IMR-90 (cell line): ENCODE results near the gene HEATR1. TPM values are rescaled to one million over a fixed set of nuclear protein-coding genes. Genes with fewer than 3 reads are reported as not detected.

Experiments
- ATAC-seq: fragments of 200-7000 bp; cut with Tn5 transposase; 2 replicates; pipeline ENCODE4 v1.9.1; 2020; ENCODE audit warnings: low read depth, mild to moderate bottlenecking, moderate library complexity
- BruUV-seq: library from RNA; stranded (reverse); fragments of 400-500 nt; replicated peaks from 2 replicates; lab custom pipeline; 2021; lab: Mats Ljungman, UMichigan
- CTCF ChIA-PET: fragments of 300-600 bp; formaldehyde crosslinking; extraction: SDS; loops from one replicate; lab custom pipeline; 2021; ENCODE audit warnings: antibody characterized with exemption; lab: Yijun Ruan, JAX
- POLR2A ChIA-PET: fragments of 300-600 bp; sonication (Branson Sonifier 250); formaldehyde crosslinking; loops from one replicate; lab custom pipeline; 2022; ENCODE audit warnings: antibody characterized with exemption; ENCODE audit not compliant: unreplicated experiment; lab: Charles Lee
- DNase-seq: peaks from one replicate; pipeline ENCODE4 v3.0.0; 2013
- H2AFZ ChIP-seq: replicated peaks from 2 replicates; pipeline ENCODE3; 2013; ENCODE audit warnings: low read length, mild to moderate bottlenecking; ENCODE audit not compliant: poor library complexity
- H2AK5ac ChIP-seq: 2 replicates; pipeline ENCODE4 v1.6.1; 2013; ENCODE audit warnings: low read depth, low read length, inconsistent platforms
- H2AK9ac ChIP-seq: replicated peaks from 2 replicates; pipeline ENCODE3; 2013; ENCODE audit warnings: mild to moderate bottlenecking, low read depth, low read length, moderate library complexity; ENCODE audit not compliant: poor library complexity
- H2BK120ac ChIP-seq: 2 replicates; pipeline ENCODE4 v1.6.1; 2013; ENCODE audit warnings: low read depth, low read length, inconsistent platforms
- H2BK15ac ChIP-seq: 3 replicates; pipeline ENCODE4 v1.6.1; 2013; ENCODE audit warnings: low read depth, low read length, inconsistent platforms
- H2BK20ac ChIP-seq: 2 replicates; pipeline ENCODE4 v1.6.1; 2013; ENCODE audit warnings: low read depth, mild to moderate bottlenecking, inconsistent platforms, low read length, moderate library complexity
- H2BK5ac ChIP-seq: 2 replicates; pipeline ENCODE4 v1.6.1; 2013; ENCODE audit warnings: mild to moderate bottlenecking, low read depth, low read length, inconsistent platforms; ENCODE audit not compliant: poor library complexity, severe bottlenecking
- H3K14ac ChIP-seq: replicated peaks from 2 replicates; pipeline ENCODE4 v1.6.1; 2013; ENCODE audit warnings: low read depth, low read length, inconsistent platforms
- H3K18ac ChIP-seq: 2 replicates; pipeline ENCODE4 v1.6.1; 2013; ENCODE audit warnings: low read depth, low read length, control low read depth
- H3K23ac ChIP-seq: 2 replicates; pipeline ENCODE4 v1.6.1; 2013; ENCODE audit warnings: low read depth, low read length, inconsistent platforms
- H3K27ac ChIP-seq: 2 replicates; pipeline ENCODE4 v1.5.1; 2013; ENCODE audit warnings: mild to moderate bottlenecking, control low read depth, low read length; ENCODE audit not compliant: insufficient read depth
- H3K27me3 ChIP-seq: 2 replicates; pipeline ENCODE4 v1.6.1; 2013; ENCODE audit warnings: low read length; ENCODE audit not compliant: control insufficient read depth, insufficient read depth
- H3K36me3 ChIP-seq: 2 replicates; pipeline ENCODE4 v1.6.1; 2013; ENCODE audit warnings: low read length, mixed read lengths; ENCODE audit not compliant: control insufficient read depth, insufficient read depth
- H3K4ac ChIP-seq: 2 replicates; pipeline ENCODE4 v1.6.1; 2013; ENCODE audit warnings: low read depth, low read length, inconsistent platforms
- H3K4me1 ChIP-seq: 2 replicates; pipeline ENCODE4 v1.6.1; 2013; ENCODE audit warnings: low read length, mixed read lengths; ENCODE audit not compliant: control insufficient read depth, insufficient read depth
- H3K4me2 ChIP-seq: 2 replicates; pipeline ENCODE4 v1.6.1; 2013; ENCODE audit warnings: low read depth, mild to moderate bottlenecking, control low read depth, low read length, moderate library complexity
- H3K4me3 ChIP-seq: 2 replicates; pipeline ENCODE4 v1.5.1; 2013; ENCODE audit warnings: low read depth, mild to moderate bottlenecking, control low read depth, low read length, moderate library complexity; ENCODE audit not compliant: insufficient read depth
- H3K56ac ChIP-seq: 2 replicates; pipeline ENCODE4 v1.6.1; 2013; ENCODE audit warnings: low read length, inconsistent platforms; ENCODE audit not compliant: insufficient read depth; ENCODE audit errors: extremely low read depth
- H3K79me1 ChIP-seq, 2 experiments: 2 replicates each; pipeline ENCODE4 v1.6.1; 2013; ENCODE audit warnings: low read length in 2 of 2, inconsistent platforms in 1 of 2, low read depth in 1 of 2
- H3K9ac ChIP-seq: 2 replicates; pipeline ENCODE4 v1.6.1; 2013; ENCODE audit warnings: low read depth, low read length, control low read depth
- H3K9me1 ChIP-seq: 2 replicates; pipeline ENCODE4 v1.6.1; 2013; ENCODE audit warnings: low read length, inconsistent platforms; ENCODE audit not compliant: insufficient read depth
- H3K9me3 ChIP-seq: 2 replicates; pipeline ENCODE4 v1.6.1; 2013; ENCODE audit warnings: low read length; ENCODE audit not compliant: control insufficient read depth, insufficient read depth
- H4K20me1 ChIP-seq: 2 replicates; pipeline ENCODE4 v1.6.1; 2013; ENCODE audit warnings: low read length, inconsistent platforms; ENCODE audit not compliant: insufficient read depth
- H4K5ac ChIP-seq: 2 replicates; pipeline ENCODE4 v1.6.1; 2013; ENCODE audit warnings: mild to moderate bottlenecking, low read depth, low read length, control low read depth
- H4K8ac ChIP-seq, 2 experiments: 2 replicates each; pipeline ENCODE4 v1.6.1; 2013; ENCODE audit warnings: low read depth in 2 of 2, low read length in 2 of 2, control low read depth in 1 of 2, inconsistent platforms in 1 of 2
- H4K91ac ChIP-seq: 2 replicates; pipeline ENCODE4 v1.6.1; 2013; ENCODE audit warnings: low read depth, low read length, inconsistent platforms; ENCODE audit not compliant: insufficient read depth
- CEBPB ChIP-seq: IDR thresholded peaks from 2 replicates; pipeline ENCODE4 v1.6.1; 2012; ENCODE audit warnings: low read depth, low read length, improper control_type of control experiment
- CHD1 ChIP-seq: IDR thresholded peaks from 2 replicates; pipeline ENCODE4 v1.6.1; 2012; ENCODE audit warnings: low read depth, low read length, improper control_type of control experiment
- FOS ChIP-seq: fragments of 150-350 bp; IDR thresholded peaks from 2 replicates; pipeline ENCODE4 v1.6.1; 2016; ENCODE audit warnings: low read depth, low read length
- MAFK ChIP-seq: IDR thresholded peaks from 2 replicates; pipeline ENCODE4 v1.6.1; 2012; ENCODE audit warnings: low read depth, low read length, improper control_type of control experiment
- MAZ ChIP-seq: IDR thresholded peaks from 2 replicates; pipeline ENCODE4 v1.6.1; 2012; ENCODE audit warnings: low read depth, mild to moderate bottlenecking, low read length, improper control_type of control experiment, moderate library complexity, borderline replicate concordance
- MXI1 ChIP-seq: IDR thresholded peaks from 2 replicates; pipeline ENCODE4 v1.6.1; 2012; ENCODE audit warnings: low read depth, mild to moderate bottlenecking, low read length, moderate library complexity, borderline replicate concordance
- NFE2L2 ChIP-seq: fragments of 150-350 bp; IDR thresholded peaks from 2 replicates; pipeline ENCODE4 v1.6.1; 2016; ENCODE audit warnings: low read depth, mild to moderate bottlenecking, low read length
- POLR2A ChIP-seq: IDR thresholded peaks from 2 replicates; pipeline ENCODE4 v1.6.1; 2012; ENCODE audit warnings: mild to moderate bottlenecking, low read depth, low read length
- RAD21 ChIP-seq: IDR thresholded peaks from 2 replicates; pipeline ENCODE4 v1.6.1; 2012; ENCODE audit warnings: low read length, improper control_type of control experiment
- RCOR1 ChIP-seq: IDR thresholded peaks from 2 replicates; pipeline ENCODE4 v1.6.1; 2012; ENCODE audit warnings: mild to moderate bottlenecking, low read length, improper control_type of control experiment; ENCODE audit not compliant: insufficient replicate concordance
- RFX5 ChIP-seq: IDR thresholded peaks from 2 replicates; pipeline ENCODE4 v1.8.0; 2012; ENCODE audit warnings: low read depth, mild to moderate bottlenecking, low read length, moderate library complexity
- SMC3 ChIP-seq: fragments of 150-350 bp; IDR thresholded peaks from 2 replicates; pipeline ENCODE4 v1.6.1; 2016; ENCODE audit warnings: low read depth, mild to moderate bottlenecking, antibody characterized with exemption, low read length, moderate library complexity
- WGBS, 2 experiments: methylation state at CpG; one replicate each; pipeline versions ENCODE4 v1.1.5 to v1.1.7; 2013; ENCODE audit warnings: missing lambda C conversion rate in 2 of 2; ENCODE audit not compliant: insufficient read length in 1 of 2; ENCODE audit errors: extremely low coverage in 2 of 2; 5-methylcytosine and 5-hydroxymethylcytosine counted together
- dilution Hi-C: fragments of 300-500 bp; cut with HindIII; formaldehyde crosslinking; loops from one replicate; pipeline ENCODE4 v1.14.3; 2018; ENCODE audit warnings: low sequenced_read_pairs; ENCODE audit not compliant: unreplicated experiment
- in situ Hi-C: fragments of 300-500 bp; cut with MboI; formaldehyde crosslinking; loops from 3 replicates; pipeline ENCODE4 v1.14.3; 2019; ENCODE audit warnings: low sequenced_read_pairs, inconsistent platforms, mixed read lengths
- intact Hi-C: fragments of 100-400 bp; cut with micrococcal nuclease; formaldehyde crosslinking; loops from 2 replicates; pipeline ENCODE4 v1.10.0; 2022
- polyA plus RNA-seq, 3 experiments: library from polyadenylated mRNA; depleted of rRNA; stranded (reverse); fragments of >200 nt; gene quantifications; 2 replicates each; pipeline ENCODE4 v1.2.3, GENCODE V29; 2012; ENCODE audit warnings: low replicate concordance in 1 of 3
- total RNA-seq: library from RNA; depleted of rRNA; stranded (reverse); fragments of >200 nt; gene quantifications from 2 replicates; pipeline ENCODE4 v1.2.3, GENCODE V29; 2012
- TF ChIP-seq, protein P1 (sequence below): fragments of 150-350 bp; IDR thresholded peaks from 2 replicates; pipeline ENCODE4 v1.6.1; 2017; ENCODE audit warnings: mild to moderate bottlenecking, antibody characterized with exemption, low read length, low read depth
- TF ChIP-seq, protein P2 (sequence below): conservative IDR thresholded peaks from 2 replicates; pipeline ENCODE4 v1.5.1; 2012; ENCODE audit warnings: mild to moderate bottlenecking, low read depth, low read length, improper control_type of control experiment
- TF ChIP-seq, protein P3 (sequence below): fragments of 150-350 bp; IDR thresholded peaks from 2 replicates; pipeline ENCODE4 v1.6.1; 2016; ENCODE audit warnings: low read depth, mild to moderate bottlenecking, low read length, moderate library complexity, borderline replicate concordance

Gene HEATR1
- total and polyA plus RNA-seq, 2 of the 4 experiments (the other 2 are of a cell fraction) = 8.5 to 53.8 TPM

DNA sequence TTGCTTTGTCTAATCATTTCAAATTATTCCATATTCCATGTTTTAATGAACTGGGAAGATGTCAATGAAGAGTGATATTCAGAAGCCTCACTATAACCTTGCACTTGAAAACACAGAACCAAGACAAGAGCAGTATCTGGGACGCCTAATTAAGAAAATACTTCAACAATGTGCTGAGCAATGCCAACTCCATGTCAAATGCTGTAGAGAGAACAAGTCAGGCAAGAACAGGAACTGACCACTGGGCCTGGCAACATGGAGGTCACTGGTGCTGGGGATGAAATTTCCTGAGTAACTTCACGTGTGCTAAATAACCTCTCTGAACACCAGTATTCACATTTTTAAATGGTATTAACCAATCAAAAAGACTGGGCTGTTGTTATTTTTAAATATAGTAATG is 22.8 kb downstream of the HEATR1 start:
- H3K56ac ChIP-seq = no peak overlapping the region
- no peak for DNase-seq
- H4K8ac ChIP-seq = no peak overlapping the region
- H4K20me1 ChIP-seq = no peaks in the 10 kb centered on the region
- no peaks in the 10 kb centered on the region; a peak in 1 of 4 replicates for H3K79me1 ChIP-seq
- H3K9ac ChIP-seq = no peak overlapping the region
- no peak overlapping the region for H3K23ac ChIP-seq
- peaks cover 18% of the 10 kb centered on the region for H3K36me3 ChIP-seq
- no peak overlapping the region for H3K14ac ChIP-seq
- H2AFZ ChIP-seq = no peak overlapping the region
- no peaks in the 10 kb centered on the region for H3K27me3 ChIP-seq
- H3K18ac ChIP-seq = no peak overlapping the region
- in situ Hi-C loops = no loop called here
- no peaks in the 10 kb centered on the region for H3K4me1 ChIP-seq
- dilution Hi-C loops = no loop called here
- WGBS, 2 experiments = no CpG with 5 or more reads among the region's 2 CpGs
- no TSS peak for BruUV-seq
- H3K9me1 ChIP-seq = no peaks in the 10 kb centered on the region
- no peak overlapping the region for H4K91ac ChIP-seq
- H2AK5ac ChIP-seq = no peak overlapping the region
- POLR2A ChIA-PET = interaction anchor here (0.6 kb wide), 1 partner anchor 213 kb away, joined by 5 read pairs; no protein-coding TSS in a partner anchor
- no peak overlapping the region for H2BK20ac ChIP-seq
- intact Hi-C loops = no loop called here
- no peak overlapping the region for H2BK15ac ChIP-seq
- H2BK5ac ChIP-seq = no peak overlapping the region
- H4K5ac ChIP-seq = no peak overlapping the region
- ATAC-seq = no peak
- H3K4ac ChIP-seq = no peak overlapping the region
- CTCF ChIA-PET = no interaction called here
- TF ChIP-seq MAZ (no peak), RAD21 (no peak), MXI1 (no peak), NFE2L2 (no peak), RFX5 (no peak), RCOR1 (no peak), SMC3 (no peak), MAFK (no peak), CEBPB (no peak), FOS (no peak), CHD1 (no peak), POLR2A (no peak)
- TF ChIP-seq, protein P1, sequence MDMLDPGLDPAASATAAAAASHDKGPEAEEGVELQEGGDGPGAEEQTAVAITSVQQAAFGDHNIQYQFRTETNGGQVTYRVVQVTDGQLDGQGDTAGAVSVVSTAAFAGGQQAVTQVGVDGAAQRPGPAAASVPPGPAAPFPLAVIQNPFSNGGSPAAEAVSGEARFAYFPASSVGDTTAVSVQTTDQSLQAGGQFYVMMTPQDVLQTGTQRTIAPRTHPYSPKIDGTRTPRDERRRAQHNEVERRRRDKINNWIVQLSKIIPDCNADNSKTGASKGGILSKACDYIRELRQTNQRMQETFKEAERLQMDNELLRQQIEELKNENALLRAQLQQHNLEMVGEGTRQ = no peak
- TF ChIP-seq, protein P2, sequence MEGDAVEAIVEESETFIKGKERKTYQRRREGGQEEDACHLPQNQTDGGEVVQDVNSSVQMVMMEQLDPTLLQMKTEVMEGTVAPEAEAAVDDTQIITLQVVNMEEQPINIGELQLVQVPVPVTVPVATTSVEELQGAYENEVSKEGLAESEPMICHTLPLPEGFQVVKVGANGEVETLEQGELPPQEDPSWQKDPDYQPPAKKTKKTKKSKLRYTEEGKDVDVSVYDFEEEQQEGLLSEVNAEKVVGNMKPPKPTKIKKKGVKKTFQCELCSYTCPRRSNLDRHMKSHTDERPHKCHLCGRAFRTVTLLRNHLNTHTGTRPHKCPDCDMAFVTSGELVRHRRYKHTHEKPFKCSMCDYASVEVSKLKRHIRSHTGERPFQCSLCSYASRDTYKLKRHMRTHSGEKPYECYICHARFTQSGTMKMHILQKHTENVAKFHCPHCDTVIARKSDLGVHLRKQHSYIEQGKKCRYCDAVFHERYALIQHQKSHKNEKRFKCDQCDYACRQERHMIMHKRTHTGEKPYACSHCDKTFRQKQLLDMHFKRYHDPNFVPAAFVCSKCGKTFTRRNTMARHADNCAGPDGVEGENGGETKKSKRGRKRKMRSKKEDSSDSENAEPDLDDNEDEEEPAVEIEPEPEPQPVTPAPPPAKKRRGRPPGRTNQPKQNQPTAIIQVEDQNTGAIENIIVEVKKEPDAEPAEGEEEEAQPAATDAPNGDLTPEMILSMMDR = no peak
- TF ChIP-seq, protein P3, sequence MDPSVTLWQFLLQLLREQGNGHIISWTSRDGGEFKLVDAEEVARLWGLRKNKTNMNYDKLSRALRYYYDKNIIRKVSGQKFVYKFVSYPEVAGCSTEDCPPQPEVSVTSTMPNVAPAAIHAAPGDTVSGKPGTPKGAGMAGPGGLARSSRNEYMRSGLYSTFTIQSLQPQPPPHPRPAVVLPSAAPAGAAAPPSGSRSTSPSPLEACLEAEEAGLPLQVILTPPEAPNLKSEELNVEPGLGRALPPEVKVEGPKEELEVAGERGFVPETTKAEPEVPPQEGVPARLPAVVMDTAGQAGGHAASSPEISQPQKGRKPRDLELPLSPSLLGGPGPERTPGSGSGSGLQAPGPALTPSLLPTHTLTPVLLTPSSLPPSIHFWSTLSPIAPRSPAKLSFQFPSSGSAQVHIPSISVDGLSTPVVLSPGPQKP = no peak
- no peak overlapping the region for H3K4me3 ChIP-seq
- no peak overlapping the region for H2BK120ac ChIP-seq
- no peak overlapping the region for H3K4me2 ChIP-seq
- no peak overlapping the region for H2AK9ac ChIP-seq
- no peak overlapping the region for H3K27ac ChIP-seq
- no peaks in the 10 kb centered on the region for H3K9me3 ChIP-seq
